B cell (primary cell): ENCODE data around the gene GRIP2. TPM values are rescaled to one million over a fixed set of nuclear protein-coding genes. Genes with fewer than 3 reads are reported as not detected.

Experiments used
- ATAC-seq: fragments of 200-7000 bp; cut with Tn5 transposase; one replicate; pipeline ENCODE4 v1.10.0; 2021; ENCODE audit warnings: low read depth, mild to moderate bottlenecking, moderate number of reproducible peaks, moderate library complexity
- CTCF ChIA-PET: fragments of 350-600 bp; sonication (Branson Sonifier 250); formaldehyde crosslinking; loops from one replicate; lab custom pipeline; 2021; ENCODE audit warnings: antibody characterized with exemption, inconsistent platforms; lab: Charles Lee
- POLR2A ChIA-PET: fragments of 350-600 bp; sonication (Branson Sonifier 250); formaldehyde crosslinking; loops from one replicate; lab custom pipeline; 2021; ENCODE audit warnings: antibody characterized with exemption; lab: Charles Lee
- DNase-seq: peaks from one replicate; pipeline ENCODE4 v3.0.0; 2013
- H2AFZ ChIP-seq: 2 replicates; pipeline ENCODE4 v1.6.1; 2012; ENCODE audit warnings: mild to moderate bottlenecking, low read depth, low read length; ENCODE audit not compliant: insufficient read depth, poor library complexity, severe bottlenecking
- H3K27ac ChIP-seq, 2 donors: 1 replicate in 1 of 2; 2 replicates in 1 of 2; pipeline ENCODE4 v1.5.1; 2012 to 2013; ENCODE audit warnings: low read length in 2 of 2, mild to moderate bottlenecking in 2 of 2, moderate library complexity in 1 of 2
- H3K27me3 ChIP-seq, 4 experiments: fragments of 200-600 bp in 1 of 4; sonication (generic) in 1 of 4; replicated peaks in 1 of 4; 1 replicate in 2 of 4; 2 replicates in 2 of 4; pipeline versions ENCODE4 v1.6.1 to v1.7.0; 2013 to 2016; ENCODE audit warnings: low read length in 3 of 4, mild to moderate bottlenecking in 2 of 4, mixed read lengths in 1 of 4, moderate library complexity in 1 of 4; ENCODE audit not compliant: insufficient read depth in 4 of 4, control insufficient read depth in 3 of 4; ENCODE audit errors: control extremely low read depth in 1 of 4
- H3K36me3 ChIP-seq, 2 experiments: replicated peaks in 1 of 2; 1 replicate in 1 of 2; 2 replicates in 1 of 2; pipeline versions ENCODE4 v1.6.1 to v1.7.1; 2013; ENCODE audit warnings: low read length in 1 of 2; ENCODE audit not compliant: insufficient read depth in 2 of 2, control insufficient read depth in 1 of 2; ENCODE audit errors: control extremely low read depth in 1 of 2, extremely low read depth in 1 of 2
- H3K4me1 ChIP-seq, 2 donors: fragments of 200-600 bp in 1 of 2; sonication (generic) in 1 of 2; 1 replicate in 1 of 2; 2 replicates in 1 of 2; pipeline versions ENCODE4 v1.5.1 to v1.6.1; 2013 to 2017; ENCODE audit warnings: low read length in 2 of 2; ENCODE audit not compliant: control insufficient read depth in 2 of 2, insufficient read depth in 2 of 2
- H3K4me2 ChIP-seq: replicated peaks from 2 replicates; pipeline ENCODE3; 2012; ENCODE audit warnings: mild to moderate bottlenecking, low read depth, low read length; ENCODE audit not compliant: poor library complexity, severe bottlenecking
- H3K4me3 ChIP-seq, 5 experiments: fragments of 200-600 bp in 1 of 5; sonication (generic) in 1 of 5; 1 replicate in 3 of 5; 2 replicates in 2 of 5; pipeline versions ENCODE4 v1.5.1 to v1.7.0; 2011 to 2016; ENCODE audit warnings: low read length in 4 of 5, mild to moderate bottlenecking in 4 of 5, low read depth in 2 of 5, control low read depth in 1 of 5, moderate library complexity in 1 of 5; ENCODE audit not compliant: insufficient read depth in 1 of 5; ENCODE audit errors: control extremely low read depth in 1 of 5, extremely low read depth in 1 of 5
- H3K79me2 ChIP-seq: fragments of 200-600 bp; sonication (generic); one replicate; pipeline ENCODE4 v1.6.0; 2016; ENCODE audit warnings: low read length; ENCODE audit not compliant: control insufficient read depth, insufficient read depth
- H3K9ac ChIP-seq: fragments of 200-600 bp; sonication (generic); 2 replicates; pipeline ENCODE4 v1.6.1; 2017; ENCODE audit warnings: mild to moderate bottlenecking, low read length, moderate library complexity
- H3K9me3 ChIP-seq, 3 donors: one replicate each; pipeline versions ENCODE4 v1.6.1 to v1.7.1; 2013; ENCODE audit warnings: low read length in 2 of 3; ENCODE audit not compliant: control insufficient read depth in 2 of 3, insufficient read depth in 1 of 3; ENCODE audit errors: control extremely low read depth in 1 of 3
- H4K20me1 ChIP-seq: 2 replicates; pipeline ENCODE4 v1.6.0; 2012; ENCODE audit warnings: mild to moderate bottlenecking, low read length; ENCODE audit not compliant: insufficient read depth, control insufficient read depth, poor library complexity, severe bottlenecking
- H3K27ac Mint-ChIP-seq: one replicate; pipeline ENCODE4 v1.8.0; 2021; ENCODE audit warnings: mixed read lengths
- H3K27me3 Mint-ChIP-seq: one replicate; pipeline ENCODE4 v1.8.0; 2021; ENCODE audit warnings: mixed read lengths
- H3K4me1 Mint-ChIP-seq: one replicate; pipeline ENCODE4 v1.8.0; 2021; ENCODE audit warnings: mixed read lengths
- H3K4me3 Mint-ChIP-seq: one replicate; pipeline ENCODE4 v1.8.0; 2021; ENCODE audit warnings: mixed read lengths
- H3K9me3 Mint-ChIP-seq: one replicate; pipeline ENCODE4 v1.8.0; 2022; ENCODE audit warnings: mixed read lengths; ENCODE audit not compliant: insufficient read depth
- CTCF ChIP-seq: fragments of 200-600 bp; IDR thresholded peaks from one replicate; pipeline ENCODE4 v1.8.0; 2022; ENCODE audit warnings: antibody characterized with exemption, mild to moderate bottlenecking
- EZH2 ChIP-seq: IDR thresholded peaks from 2 replicates; pipeline ENCODE4 v1.6.1; 2012; ENCODE audit warnings: borderline replicate concordance, low read depth, mild to moderate bottlenecking, moderate library complexity, low read length; ENCODE audit not compliant: insufficient read depth, poor library complexity, severe bottlenecking
- WGBS: methylation state at CpG from one replicate; pipeline ENCODE4 v1.1.5; 2013; ENCODE audit warnings: missing lambda C conversion rate; ENCODE audit not compliant: insufficient coverage; 5-methylcytosine and 5-hydroxymethylcytosine counted together
- intact Hi-C: fragments of 100-400 bp; cut with micrococcal nuclease; formaldehyde crosslinking; loops from one replicate; pipeline ENCODE4 v1.10.0; 2022
- polyA plus RNA-seq: library from polyadenylated mRNA; depleted of rRNA; stranded (reverse); fragments of >200 nt; gene quantifications from 2 replicates; pipeline ENCODE4 v1.2.3, GENCODE V29; 2012
- total RNA-seq, 2 donors: library from RNA; stranded (reverse); fragments of 120-200 nt in 1 of 2; gene quantifications; 1 replicate in 1 of 2; 2 replicates in 1 of 2; pipeline versions ENCODE4 v1.2.3 to v1.2.4, GENCODE V29; 2013 to 2022

The GRIP2 gene
- total and polyA plus RNA-seq, 2 donors (not counting 1 experiment from before 2014, with no cell fraction given) = not detected

- Mint-ChIP-seq H3K27me3 (no peaks in the 10 kb centered on the region), H3K4me3 (no peak overlapping the region), H3K27ac (no peak overlapping the region), H3K9me3 (no peaks in the 10 kb centered on the region), H3K4me1 (peaks cover 2% of the 10 kb centered on the region)
- TF ChIP-seq EZH2 (no peak), CTCF (peak; percentile 89)
- ATAC-seq (peak; percentile 90), DNase-seq (peak; percentile 71)
- Histone ChIP-seq H3K36me3 (peaks cover 0 to 56% of the 10 kb centered on the region in 2 experiments), H3K9ac (no peak overlapping the region), H3K27ac (no peak overlapping the region), H3K79me2 (no peaks in the 10 kb centered on the region), H4K20me1 (no peaks in the 10 kb centered on the region), H3K4me1 (no peaks in the 10 kb centered on the region), H3K4me2 (no peak overlapping the region), H3K4me3 (no peak overlapping the region), H3K9me3 (no peaks in the 10 kb centered on the region), H3K27me3 (no peaks in the 10 kb centered on the region), H2AFZ (no peak overlapping the region)
- ChIA-PET POLR2A (interaction anchor here (0.9 kb wide), 1 partner anchor 31 kb away, joined by 3 read pairs; no protein-coding TSS in a partner anchor), CTCF (interaction anchor here (0.7 to 4.4 kb wide), 38 partner anchors 9 to 573 kb away, joined by 3 to 124 read pairs (median 4); partner anchors contain the start of gene SLC6A6)
- 72% methylated on average over 7 of the region's 15 CpGs for WGBS
- intact Hi-C loops = loop anchor here (1.0 kb wide), 4 partner anchors 36 to 265 kb away; partner anchors contain the start of gene SLC6A6
Observed at GRCh38 chr3:14467814-14468620, 72.1 kb downstream of the GRIP2 start.
